Skin of body (tissue), 2 donors: ENCODE results near the gene IGLL1. TPM values are rescaled to one million over a fixed set of nuclear protein-coding genes. Genes with fewer than 3 reads are reported as not detected.
"Not testable (repeated sequence)": the region's sequence is repeated elsewhere in the genome, so short reads cannot be mapped to it uniquely, and the experiment has no call there.

Experiments used
- DNase-seq: peaks from one replicate; lab custom pipeline; 2025; lab: John Stamatoyannopoulos, UW
- total RNA-seq: library from RNA; depleted of rRNA; stranded (reverse); fragments of >200 nt; gene quantifications from one replicate; pipeline ENCODE4 v1.2.3, GENCODE V29; 2014

Gene IGLL1
- total RNA-seq, 1 donor from 2014 or later, result 0.39 TPM

GRCh38 chr22:23542391-23542790 lies 37.7 kb downstream of the IGLL1 start:
- not testable (repeated sequence) for DNase-seq

DNA sequence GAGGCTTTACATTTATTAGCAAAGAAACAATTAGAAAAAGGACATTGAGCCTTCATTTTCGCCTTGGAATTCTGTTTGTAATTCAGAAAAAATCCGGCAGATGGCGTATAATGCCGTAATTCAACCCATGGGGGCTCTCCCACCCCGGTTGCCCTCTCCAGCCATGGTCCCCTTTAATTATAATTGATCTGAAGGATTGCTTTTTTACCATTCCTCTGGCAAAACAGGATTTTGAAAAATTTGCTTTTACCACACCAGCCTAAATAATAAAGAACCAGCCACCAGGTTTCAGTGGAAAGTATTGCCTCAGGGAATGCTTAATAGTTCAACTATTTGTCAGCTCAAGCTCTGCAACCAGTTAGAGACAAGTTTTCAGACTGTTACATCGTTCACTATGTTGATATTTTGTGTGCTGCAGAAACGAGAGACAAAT lies 38.2 kb downstream of the IGLL1 start:
- not testable (repeated sequence) for DNase-seq

- not testable (repeated sequence) for DNase-seq
Observed at GRCh38 chr22:23540837-23541236, 39.3 kb downstream of the IGLL1 start.

DNA sequence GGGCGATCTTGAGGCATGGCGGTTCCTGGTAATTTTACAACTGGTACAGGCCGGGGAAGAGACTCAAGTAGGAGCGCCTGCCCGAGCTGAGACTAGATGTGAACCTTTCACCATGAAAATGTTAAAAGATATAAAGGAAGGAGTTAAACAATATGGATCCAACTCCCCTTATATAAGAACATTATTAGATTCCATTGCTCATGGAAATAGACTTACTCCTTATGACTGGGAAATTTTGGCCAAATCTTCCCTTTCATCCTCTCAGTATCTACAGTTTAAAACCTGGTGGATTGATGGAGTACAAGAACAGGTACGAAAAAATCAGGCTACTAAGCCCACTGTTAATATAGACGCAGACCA lies 40.3 kb downstream of the IGLL1 start:
- not testable (repeated sequence) for DNase-seq

DNA sequence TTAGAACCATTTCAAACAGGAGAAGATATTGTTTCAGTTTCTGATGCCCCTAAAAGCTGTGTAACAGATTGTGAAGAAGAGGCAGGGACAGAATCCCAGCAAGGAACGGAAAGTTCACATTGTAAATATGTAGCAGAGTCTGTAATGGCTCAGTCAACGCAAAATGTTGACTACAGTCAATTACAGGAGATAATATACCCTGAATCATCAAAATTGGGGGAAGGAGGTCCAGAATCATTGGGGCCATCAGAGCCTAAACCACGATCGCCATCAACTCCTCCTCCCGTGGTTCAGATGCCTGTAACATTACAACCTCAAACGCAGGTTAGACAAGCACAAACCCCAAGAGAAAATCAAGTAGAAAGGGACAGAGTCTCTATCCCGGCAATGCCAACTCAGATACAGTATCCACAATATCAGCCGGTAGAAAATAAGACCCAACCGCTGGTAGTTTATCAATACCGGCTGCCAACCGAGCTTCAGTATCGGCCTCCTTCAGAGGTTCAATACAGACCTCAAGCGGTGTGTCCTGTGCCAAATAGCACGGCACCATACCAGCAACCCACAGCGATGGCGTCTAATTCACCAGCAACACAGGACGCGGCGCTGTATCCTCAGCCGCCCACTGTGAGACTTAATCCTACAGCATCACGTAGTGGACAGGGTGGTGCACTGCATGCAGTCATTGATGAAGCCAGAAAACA lies 40.8 kb downstream of the IGLL1 start:
- DNase-seq, result peak; percentile 52

GRCh38 chr22:23538696-23539030 lies 41.4 kb downstream of the IGLL1 start:
- DNase-seq, result not testable (repeated sequence)

DNA sequence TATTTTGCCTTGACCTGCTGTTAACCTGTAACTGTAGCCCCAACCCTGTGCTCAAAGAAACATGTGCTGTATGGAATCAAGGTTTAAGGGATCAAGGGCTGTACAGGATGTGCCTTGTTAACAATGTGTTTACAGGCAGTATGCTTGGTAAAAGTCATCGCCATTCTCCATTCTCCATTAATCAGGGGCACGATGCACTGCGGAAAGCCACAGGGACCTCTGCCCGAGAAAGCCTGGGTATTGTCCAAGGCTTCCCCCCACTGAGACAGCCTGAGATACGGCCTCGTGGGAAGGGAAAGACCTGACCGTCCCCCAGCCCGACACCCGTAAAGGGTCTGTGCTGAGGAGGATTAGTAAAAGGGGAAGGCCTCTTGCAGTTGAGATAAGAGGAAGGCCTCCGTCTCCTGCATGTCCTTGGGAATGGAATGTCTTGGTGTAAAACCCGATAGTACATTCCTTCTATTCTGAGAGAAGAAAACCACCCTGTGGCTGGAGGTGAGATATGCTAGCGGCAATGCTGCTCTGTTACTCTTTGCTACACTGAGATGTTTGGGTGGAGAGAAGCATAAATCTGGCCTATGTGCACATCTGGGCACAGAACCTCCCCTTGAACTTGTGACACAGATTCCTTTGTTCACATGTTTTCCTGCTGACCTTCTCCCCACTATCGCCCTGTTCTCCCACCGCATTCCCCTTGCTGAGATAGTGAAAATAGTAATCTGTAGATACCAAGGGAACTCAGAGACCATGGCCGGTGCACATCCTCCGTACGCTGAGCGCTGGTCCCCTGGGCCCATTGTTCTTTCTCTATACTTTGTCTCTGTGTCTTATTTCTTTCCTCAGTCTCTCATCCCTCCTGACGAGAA lies 42.0 kb downstream of the IGLL1 start:
- DNase-seq, result not testable (repeated sequence)

GRCh38 chr22:23537416-23537815 lies 42.7 kb downstream of the IGLL1 start:
- DNase-seq, result peak; percentile 57

GRCh38 chr22:23536821-23537345 lies 43.2 kb downstream of the IGLL1 start:
- DNase-seq, result no peak

DNA sequence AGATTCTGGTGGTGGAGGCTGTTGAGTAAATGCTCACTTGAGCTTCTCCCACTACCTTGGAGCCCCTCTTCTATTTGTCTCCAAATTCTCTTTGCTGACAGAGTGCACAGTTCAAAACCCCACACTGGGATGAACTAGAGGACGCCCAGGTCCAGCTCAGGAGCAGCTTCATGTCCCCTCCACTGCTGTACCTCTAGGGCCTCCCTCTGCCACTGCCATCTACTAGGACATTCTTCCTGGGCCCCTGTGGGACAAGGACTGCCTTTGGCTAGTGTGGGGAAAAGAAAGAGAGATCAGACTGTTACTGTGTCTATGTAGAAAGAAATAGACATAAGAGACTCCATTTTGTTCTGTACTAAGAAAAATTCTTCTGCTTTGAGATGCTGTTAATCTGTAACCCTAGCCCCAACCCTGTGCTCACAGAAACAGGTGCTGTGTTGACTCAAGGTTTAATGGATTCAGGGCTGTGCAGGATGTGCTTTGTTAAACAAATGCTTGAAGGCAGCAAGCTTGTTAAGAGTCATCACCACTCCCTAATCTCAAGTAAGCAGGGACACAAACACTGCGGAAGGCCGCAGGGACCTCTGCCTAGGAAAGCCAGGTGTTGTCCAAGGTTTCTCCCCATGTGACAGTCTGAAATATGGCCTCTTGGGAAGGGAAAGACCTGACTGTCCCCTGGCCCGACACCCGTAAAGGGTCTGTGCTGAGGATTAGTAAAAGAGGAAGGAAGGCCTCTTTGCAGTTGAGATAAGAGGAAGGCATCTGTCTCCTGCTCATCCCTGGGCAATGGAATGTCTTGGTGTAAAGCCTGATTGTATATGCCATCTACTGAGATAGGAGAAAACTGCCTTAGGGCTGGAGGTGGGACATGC lies 44.1 kb downstream of the IGLL1 start:
- not testable (repeated sequence) for DNase-seq

DNA sequence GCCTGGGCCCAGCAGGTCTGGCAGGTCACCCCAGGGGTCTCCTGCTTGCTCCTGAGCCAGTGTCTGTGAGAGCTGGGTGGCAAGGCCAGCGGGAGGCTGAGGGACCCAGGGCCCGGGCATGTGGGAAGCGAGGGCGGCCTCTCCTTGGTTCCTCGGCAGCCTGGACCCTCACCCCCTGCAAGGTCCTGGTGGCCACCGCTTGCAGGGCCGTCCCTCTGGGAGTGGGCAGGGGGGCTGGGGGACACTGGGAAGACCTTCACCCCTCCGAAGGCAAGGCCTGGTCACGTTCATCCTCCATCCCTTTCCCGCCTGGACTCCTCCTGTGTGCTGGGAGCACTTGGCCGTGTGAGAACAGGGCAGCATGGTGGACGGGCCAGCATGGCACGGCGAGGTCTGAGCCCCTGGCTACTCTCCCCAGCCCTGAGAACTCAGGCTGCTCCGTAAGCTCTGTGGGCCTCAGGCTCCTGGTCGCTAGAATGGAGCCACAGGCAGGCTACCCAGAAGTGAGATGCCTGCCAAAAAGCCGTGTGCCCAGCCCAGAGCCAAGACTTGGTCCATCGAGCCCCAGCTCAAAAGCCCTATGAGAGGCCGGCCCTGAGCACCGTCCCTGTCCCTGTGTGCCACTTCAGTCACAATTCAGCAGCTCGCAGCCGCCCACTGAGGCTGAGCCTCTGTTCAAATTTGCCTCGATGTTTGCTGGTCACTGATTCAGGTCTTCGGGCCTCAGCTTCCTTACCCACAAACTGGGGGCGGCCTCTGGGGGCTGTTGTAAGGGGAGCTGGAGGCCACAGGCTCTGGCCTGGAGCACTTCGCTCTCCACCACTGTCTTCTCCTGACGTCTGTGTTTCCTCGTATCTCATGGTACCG lies 45.0 kb downstream of the IGLL1 start:
- DNase-seq, result no peak

DNA sequence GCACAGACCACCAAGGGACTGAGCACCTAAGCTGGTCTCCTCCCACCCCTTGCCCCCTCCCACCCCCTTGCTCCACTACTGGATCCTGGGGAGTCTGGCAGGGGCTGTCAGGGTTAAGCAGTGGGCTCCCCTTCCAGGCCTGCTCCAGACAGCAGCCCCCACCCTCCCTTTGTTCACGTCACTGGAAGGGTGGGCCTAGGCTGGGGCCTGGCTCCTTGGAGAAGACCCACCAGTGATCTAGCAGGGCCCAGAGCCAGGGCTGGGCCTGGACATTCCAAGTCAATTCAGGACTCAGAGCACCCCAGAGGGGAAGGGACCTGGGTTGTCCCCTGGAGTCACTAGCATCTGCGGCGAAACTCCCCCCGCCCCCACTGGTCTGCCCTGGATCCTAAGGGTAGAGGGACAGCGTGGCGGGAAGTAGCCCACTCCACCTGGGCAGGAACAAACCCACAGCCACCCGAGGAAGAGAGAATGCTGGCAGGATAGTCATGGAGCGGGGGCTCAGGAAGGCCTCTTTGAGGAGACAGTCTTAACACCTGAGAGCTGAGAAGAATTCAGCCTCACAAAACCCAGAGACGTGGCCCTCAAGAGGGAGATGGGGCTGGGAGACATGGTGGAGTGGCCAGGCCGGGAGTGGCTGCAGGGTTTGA lies 45.8 kb downstream of the IGLL1 start:
- DNase-seq, result no peak

DNA sequence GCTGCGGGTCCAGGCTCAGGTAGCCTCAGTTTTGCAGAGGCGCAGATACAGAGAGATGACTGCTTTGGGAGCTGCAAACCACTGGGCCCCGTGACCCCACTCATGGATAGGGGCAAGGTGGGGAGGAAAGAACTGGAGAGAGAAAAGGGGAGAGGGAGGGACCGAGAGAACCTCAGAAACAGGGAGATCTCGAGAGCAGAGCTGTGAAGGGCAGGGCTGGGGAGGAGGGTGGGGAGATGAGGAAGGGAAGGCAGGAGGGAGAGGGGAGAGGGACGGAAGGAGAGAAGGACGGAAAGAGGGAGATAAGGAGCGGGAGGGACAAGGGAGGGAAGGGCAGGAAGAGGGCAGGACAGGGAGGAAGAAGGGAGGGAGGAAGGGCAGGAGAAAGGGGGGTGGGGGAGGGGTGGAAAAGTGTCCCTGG lies 46.3 kb downstream of the IGLL1 start:
- no peak for DNase-seq

DNA sequence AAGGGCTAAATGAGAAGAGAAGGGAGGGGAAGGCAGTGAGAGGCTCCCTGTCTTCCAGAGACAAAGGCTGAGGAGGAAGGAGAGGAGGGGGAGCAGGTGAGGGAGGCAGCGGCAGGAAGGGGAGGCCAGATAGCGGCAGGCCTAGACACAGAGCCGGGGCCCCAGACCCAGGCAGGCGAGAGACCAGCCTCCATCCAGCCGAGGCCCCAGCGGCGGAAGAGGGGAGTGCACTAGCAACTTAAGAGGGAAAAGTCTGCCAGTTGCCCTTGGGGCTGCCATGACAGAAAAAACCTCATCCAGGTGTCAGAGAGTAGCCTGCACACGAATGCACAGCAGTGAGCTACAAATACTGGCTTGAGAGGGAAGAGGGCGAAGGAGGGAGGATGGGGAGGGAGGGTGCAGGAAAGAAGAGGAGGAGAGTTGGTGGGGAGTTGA lies 46.7 kb downstream of the IGLL1 start:
- DNase-seq, result no peak

GRCh38 chr22:23532731-23533130 lies 47.4 kb downstream of the IGLL1 start:
- DNase-seq, result no peak

- DNase-seq, result no peak
Observed at GRCh38 chr22:23531966-23532705, 48.0 kb downstream of the IGLL1 start.

DNA sequence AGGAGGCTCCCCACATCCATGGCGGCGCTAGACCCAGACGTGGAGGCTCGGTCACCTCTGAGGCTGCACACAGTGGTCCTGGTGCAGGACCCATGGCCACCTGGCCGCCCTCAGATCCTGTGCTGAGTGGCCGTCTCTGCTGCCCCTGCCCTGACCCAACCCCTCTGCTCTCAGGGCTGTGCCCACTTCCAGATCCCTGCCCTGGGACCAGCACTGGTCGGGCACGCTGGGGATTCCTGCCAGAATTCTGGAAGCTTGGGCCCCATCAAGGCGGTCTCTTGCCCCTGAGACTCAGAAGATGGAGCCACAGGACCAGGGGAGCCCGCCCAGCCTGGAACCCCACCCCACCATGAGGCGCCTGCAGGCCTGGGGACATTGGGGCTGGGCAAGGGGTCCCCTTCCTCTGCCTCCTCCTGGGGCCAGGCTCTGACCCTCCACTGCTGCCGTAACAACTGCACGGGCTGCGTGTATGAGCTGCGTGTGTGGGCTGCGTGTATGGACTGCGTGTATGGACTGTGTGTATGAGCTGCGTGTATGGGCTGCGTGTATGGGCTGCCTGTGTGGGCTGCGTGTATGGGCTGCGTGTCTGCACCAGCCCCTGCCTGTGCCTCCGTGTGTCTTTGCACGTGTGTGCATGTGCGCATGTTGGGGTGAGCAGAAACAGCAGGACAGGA lies 48.7 kb downstream of the IGLL1 start:
- no peak for DNase-seq

DNA sequence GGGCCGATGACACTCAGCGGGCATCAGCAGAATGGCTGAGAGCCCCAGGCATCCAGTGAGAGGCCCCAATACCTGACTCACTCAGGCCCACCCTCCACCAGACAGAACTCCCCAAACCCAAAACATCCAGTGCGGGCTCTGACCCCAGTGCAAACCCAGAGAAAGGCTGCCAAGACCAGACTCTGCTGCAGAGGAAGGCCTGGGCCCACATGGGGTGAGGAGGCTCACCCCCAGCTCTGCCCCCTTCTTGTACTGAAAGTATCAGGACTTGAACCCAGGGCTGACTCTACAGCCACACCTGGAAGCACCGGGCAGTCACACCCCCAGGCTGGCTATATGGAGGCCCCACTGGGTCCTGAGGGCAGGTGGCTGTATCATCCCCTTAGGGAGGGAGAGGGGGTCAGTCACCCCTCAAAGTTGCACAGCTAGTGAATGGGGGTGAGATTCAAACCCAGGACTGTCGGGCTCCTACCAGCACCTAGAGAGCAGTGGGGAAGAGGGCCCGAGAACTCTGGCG lies 49.3 kb downstream of the IGLL1 start:
- no peak for DNase-seq
